ENCODE results near the gene IFNA13.
A peak's percentile ranks its signal among the peaks of the same experiment; 100 is the strongest.

The IFNA13 gene

GRCh38 chr9:21317956-21318923 lies 49.6 kb downstream of the IFNA13 start:
- Histone ChIP-seq H3K4me2 (ENCODE audit: low read length, poor library complexity, severe bottlenecking) (no peak overlapping the region), H3K9ac (ENCODE audit: low read length) (peak overlapping the region; percentile 2), H2BK5ac (ENCODE audit: low read depth, low read length, poor library complexity, severe bottlenecking) (no peak overlapping the region), H2AK5ac (ENCODE audit: low read length, severe bottlenecking) (no peak overlapping the region), H2BK12ac (ENCODE audit: low read length in 2 of 2) (no peak overlapping the region), H2BK120ac (ENCODE audit: low read depth, low read length) (no peak overlapping the region), H2AFZ (ENCODE audit: low read depth, low read length) (no peak overlapping the region), H3K27ac (ENCODE audit: low read length, poor library complexity, severe bottlenecking) (no peak overlapping the region), H3K18ac (ENCODE audit: low read depth in 1 of 2, low read length in 2 of 2) (no peak overlapping the region), H3K4ac (ENCODE audit: low read depth in 1 of 2, low read length in 2 of 2) (no peak overlapping the region), H3K23ac (ENCODE audit: low read length in 2 of 2) (no peak overlapping the region), H4K8ac (ENCODE audit: low read length) (peak overlapping the region; percentile 64), H4K91ac (ENCODE audit: low read length) (no peak overlapping the region), H3K9me3 (ENCODE audit: control insufficient read depth, low read length) (no peaks in the 10 kb centered on the region), H3K4me1 (ENCODE audit: control insufficient read depth, insufficient read depth, low read depth, low read length) (no peaks in the 10 kb centered on the region), H3K79me1 (replicated peaks; ENCODE audit: low read length, poor library complexity, severe bottlenecking) (peaks cover 2% of the 10 kb centered on the region), H3K27me3 (ENCODE audit: control insufficient read depth in 1 of 2, insufficient read depth in 1 of 2, low read length in 2 of 2) (peaks cover 0 to 5% of the 10 kb centered on the region in 2 experiments), H3K14ac (ENCODE audit: low read length in 2 of 2) (no peak overlapping the region), H3K36me3 (ENCODE audit: control insufficient read depth in 1 of 2, insufficient read depth in 2 of 2, low read depth in 1 of 2, low read length in 2 of 2) (peaks cover 7 to 25% of the 10 kb centered on the region in 2 experiments), H3K4me3 (ENCODE audit: insufficient read depth in 1 of 2, low read depth in 1 of 2, low read length in 2 of 2) (no peak overlapping the region), H2BK15ac (ENCODE audit: low read depth, poor library complexity, severe bottlenecking) (no peak overlapping the region)
- peak; percentile 56 for DNase-seq
- WGBS: 8% methylated on average over 3 of the region's 7 CpGs

Measured in mesenchymal stem cell (in vitro differentiated cells and primary cell).